Transverse colon (tissue), 4 donors: ENCODE results near the gene TYW1B.
"Not testable (repeated sequence)": the region's sequence is repeated elsewhere in the genome, so short reads cannot be mapped to it uniquely, and the experiment has no call there.

Experiments used
- POLR2A ChIP-seq: fragments of 450-650 bp; IDR thresholded peaks from one replicate; pipeline ENCODE4 v1.6.1; 2016; ENCODE audit warnings: antibody characterized with exemption, mild to moderate bottlenecking, moderate library complexity
- POLR2AphosphoS5 ChIP-seq, 3 donors: sonication (generic); formaldehyde crosslinking; IDR thresholded peaks; one replicate each; pipeline ENCODE4 v1.6.1; 2016; ENCODE audit warnings: antibody characterized with exemption in 3 of 3
- TF ChIP-seq, protein P1 (sequence below), 5 experiments: fragments of 200-600 bp in 3 of 5; fragments of 450-650 bp in 2 of 5; sonication (generic) in 3 of 5; IDR thresholded peaks; 1 replicate in 2 of 5; 2 replicates in 3 of 5; pipeline ENCODE4 v1.5.1; 2016 to 2017; ENCODE audit warnings: antibody characterized with exemption in 5 of 5, inconsistent platforms in 3 of 5, mild to moderate bottlenecking in 2 of 5, moderate library complexity in 1 of 5

DNA sequence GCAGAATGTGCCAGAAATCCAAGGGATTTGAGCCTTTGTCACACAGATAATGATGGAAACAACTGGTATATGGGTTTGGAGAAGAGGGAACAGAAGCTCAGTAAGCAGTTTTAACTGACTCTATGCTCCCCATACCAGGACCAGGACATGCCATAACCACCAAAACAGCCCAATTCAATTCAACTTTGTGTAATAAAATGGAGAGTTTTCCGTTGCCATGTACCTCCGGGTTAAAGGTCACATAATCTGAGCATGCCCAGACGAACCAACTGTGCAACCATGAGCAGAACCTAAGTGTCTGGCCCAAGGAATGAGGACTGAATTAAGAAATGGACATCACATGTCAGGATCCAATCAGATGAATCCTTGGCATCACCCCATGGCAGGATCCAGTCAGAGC lies 22.7 kb upstream of the TYW1B start:
- TF ChIP-seq, protein P1, sequence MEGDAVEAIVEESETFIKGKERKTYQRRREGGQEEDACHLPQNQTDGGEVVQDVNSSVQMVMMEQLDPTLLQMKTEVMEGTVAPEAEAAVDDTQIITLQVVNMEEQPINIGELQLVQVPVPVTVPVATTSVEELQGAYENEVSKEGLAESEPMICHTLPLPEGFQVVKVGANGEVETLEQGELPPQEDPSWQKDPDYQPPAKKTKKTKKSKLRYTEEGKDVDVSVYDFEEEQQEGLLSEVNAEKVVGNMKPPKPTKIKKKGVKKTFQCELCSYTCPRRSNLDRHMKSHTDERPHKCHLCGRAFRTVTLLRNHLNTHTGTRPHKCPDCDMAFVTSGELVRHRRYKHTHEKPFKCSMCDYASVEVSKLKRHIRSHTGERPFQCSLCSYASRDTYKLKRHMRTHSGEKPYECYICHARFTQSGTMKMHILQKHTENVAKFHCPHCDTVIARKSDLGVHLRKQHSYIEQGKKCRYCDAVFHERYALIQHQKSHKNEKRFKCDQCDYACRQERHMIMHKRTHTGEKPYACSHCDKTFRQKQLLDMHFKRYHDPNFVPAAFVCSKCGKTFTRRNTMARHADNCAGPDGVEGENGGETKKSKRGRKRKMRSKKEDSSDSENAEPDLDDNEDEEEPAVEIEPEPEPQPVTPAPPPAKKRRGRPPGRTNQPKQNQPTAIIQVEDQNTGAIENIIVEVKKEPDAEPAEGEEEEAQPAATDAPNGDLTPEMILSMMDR (IDR thresholded peaks at IDR 0.05) = not testable (repeated sequence)
- TF ChIP-seq POLR2A; POLR2AphosphoS5 (IDR thresholded peaks at IDR 0.05): not testable (repeated sequence)
